GM23338 (cell line): ENCODE data around the gene MKLN1. TPM values are rescaled to one million over a fixed set of nuclear protein-coding genes. Genes with fewer than 3 reads are reported as not detected.

Experiments
- EZH2 ChIP-seq: fragments of 200-600 bp; sonication (generic); IDR thresholded peaks from one replicate; pipeline ENCODE4 v1.8.0; 2017; ENCODE audit warnings: antibody characterized with exemption, mild to moderate bottlenecking, low read depth; ENCODE audit not compliant: unreplicated experiment
- JUNB ChIP-seq: IDR thresholded peaks from one replicate; pipeline ENCODE4 v1.6.1; 2016; ENCODE audit warnings: antibody characterized with exemption; ENCODE audit not compliant: unreplicated experiment
- NANOG ChIP-seq: IDR thresholded peaks from 2 replicates; pipeline ENCODE4 v1.6.1; 2016; ENCODE audit warnings: antibody characterized with exemption, borderline replicate concordance
- ZNF331 ChIP-seq: fragments of 250-450 bp; sonication (Bioruptor Pico); IDR thresholded peaks from 2 replicates; pipeline ENCODE4 v1.5.0; 2020; ENCODE audit warnings: low read depth, mild to moderate bottlenecking, moderate library complexity
- polyA plus RNA-seq: library from polyadenylated mRNA; unstranded; fragments of >200 nt; fragmentation: Nextera tagmentation; extraction: Ambion mirVana; gene quantifications from 2 replicates; pipeline ENCODE4 v1.2.1, GENCODE V29; 2016
- total RNA-seq: library from RNA; depleted of rRNA; stranded (reverse); fragments of >200 nt; shearing (Covaris generic); gene quantifications from 2 replicates; pipeline ENCODE4 v1.2.3, GENCODE V29; 2014
- TF ChIP-seq, protein P1 (sequence below): fragments of 250-450 bp; sonication (Bioruptor Pico); IDR thresholded peaks from 2 replicates; pipeline ENCODE4 v1.5.0; 2020; ENCODE audit warnings: mild to moderate bottlenecking, moderate library complexity
- TF ChIP-seq, protein P2 (sequence below): IDR thresholded peaks from 2 replicates; pipeline ENCODE4 v1.6.1; 2016; ENCODE audit warnings: antibody characterized with exemption
- TF ChIP-seq, protein P3 (sequence below), 2 experiments: fragments of 200-600 bp in 1 of 2; sonication (generic) in 1 of 2; conservative IDR thresholded peaks; 2 replicates each; pipeline versions ENCODE4 v1.5.1 to v1.6.1; 2016 to 2017; ENCODE audit warnings: antibody characterized with exemption in 2 of 2, low read depth in 2 of 2, mild to moderate bottlenecking in 2 of 2, moderate library complexity in 1 of 2

The MKLN1 gene
- total and polyA plus RNA-seq, 2 experiments from 2014 or later: 25.3 to 46.5 TPM

DNA sequence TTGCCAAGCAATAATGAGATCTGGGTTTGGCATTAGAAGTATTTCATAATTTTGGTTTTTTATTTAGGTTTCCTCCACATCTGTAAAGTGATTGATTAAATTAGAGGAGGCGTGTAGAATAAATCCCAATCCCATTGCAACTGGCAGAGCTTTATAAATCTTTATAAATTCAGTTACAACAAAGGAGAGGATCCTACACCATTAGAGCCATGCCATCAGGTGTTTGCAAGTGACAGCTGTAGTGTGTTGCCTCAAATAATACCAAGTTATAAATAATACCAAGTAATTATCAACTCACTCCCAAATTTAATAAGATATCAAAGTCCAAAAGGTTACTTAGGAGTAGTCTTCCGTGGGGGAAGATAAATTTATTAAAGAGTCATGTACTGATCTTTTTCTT lies 166.5 kb downstream of the MKLN1 start (continued):
- TF ChIP-seq, protein P1, sequence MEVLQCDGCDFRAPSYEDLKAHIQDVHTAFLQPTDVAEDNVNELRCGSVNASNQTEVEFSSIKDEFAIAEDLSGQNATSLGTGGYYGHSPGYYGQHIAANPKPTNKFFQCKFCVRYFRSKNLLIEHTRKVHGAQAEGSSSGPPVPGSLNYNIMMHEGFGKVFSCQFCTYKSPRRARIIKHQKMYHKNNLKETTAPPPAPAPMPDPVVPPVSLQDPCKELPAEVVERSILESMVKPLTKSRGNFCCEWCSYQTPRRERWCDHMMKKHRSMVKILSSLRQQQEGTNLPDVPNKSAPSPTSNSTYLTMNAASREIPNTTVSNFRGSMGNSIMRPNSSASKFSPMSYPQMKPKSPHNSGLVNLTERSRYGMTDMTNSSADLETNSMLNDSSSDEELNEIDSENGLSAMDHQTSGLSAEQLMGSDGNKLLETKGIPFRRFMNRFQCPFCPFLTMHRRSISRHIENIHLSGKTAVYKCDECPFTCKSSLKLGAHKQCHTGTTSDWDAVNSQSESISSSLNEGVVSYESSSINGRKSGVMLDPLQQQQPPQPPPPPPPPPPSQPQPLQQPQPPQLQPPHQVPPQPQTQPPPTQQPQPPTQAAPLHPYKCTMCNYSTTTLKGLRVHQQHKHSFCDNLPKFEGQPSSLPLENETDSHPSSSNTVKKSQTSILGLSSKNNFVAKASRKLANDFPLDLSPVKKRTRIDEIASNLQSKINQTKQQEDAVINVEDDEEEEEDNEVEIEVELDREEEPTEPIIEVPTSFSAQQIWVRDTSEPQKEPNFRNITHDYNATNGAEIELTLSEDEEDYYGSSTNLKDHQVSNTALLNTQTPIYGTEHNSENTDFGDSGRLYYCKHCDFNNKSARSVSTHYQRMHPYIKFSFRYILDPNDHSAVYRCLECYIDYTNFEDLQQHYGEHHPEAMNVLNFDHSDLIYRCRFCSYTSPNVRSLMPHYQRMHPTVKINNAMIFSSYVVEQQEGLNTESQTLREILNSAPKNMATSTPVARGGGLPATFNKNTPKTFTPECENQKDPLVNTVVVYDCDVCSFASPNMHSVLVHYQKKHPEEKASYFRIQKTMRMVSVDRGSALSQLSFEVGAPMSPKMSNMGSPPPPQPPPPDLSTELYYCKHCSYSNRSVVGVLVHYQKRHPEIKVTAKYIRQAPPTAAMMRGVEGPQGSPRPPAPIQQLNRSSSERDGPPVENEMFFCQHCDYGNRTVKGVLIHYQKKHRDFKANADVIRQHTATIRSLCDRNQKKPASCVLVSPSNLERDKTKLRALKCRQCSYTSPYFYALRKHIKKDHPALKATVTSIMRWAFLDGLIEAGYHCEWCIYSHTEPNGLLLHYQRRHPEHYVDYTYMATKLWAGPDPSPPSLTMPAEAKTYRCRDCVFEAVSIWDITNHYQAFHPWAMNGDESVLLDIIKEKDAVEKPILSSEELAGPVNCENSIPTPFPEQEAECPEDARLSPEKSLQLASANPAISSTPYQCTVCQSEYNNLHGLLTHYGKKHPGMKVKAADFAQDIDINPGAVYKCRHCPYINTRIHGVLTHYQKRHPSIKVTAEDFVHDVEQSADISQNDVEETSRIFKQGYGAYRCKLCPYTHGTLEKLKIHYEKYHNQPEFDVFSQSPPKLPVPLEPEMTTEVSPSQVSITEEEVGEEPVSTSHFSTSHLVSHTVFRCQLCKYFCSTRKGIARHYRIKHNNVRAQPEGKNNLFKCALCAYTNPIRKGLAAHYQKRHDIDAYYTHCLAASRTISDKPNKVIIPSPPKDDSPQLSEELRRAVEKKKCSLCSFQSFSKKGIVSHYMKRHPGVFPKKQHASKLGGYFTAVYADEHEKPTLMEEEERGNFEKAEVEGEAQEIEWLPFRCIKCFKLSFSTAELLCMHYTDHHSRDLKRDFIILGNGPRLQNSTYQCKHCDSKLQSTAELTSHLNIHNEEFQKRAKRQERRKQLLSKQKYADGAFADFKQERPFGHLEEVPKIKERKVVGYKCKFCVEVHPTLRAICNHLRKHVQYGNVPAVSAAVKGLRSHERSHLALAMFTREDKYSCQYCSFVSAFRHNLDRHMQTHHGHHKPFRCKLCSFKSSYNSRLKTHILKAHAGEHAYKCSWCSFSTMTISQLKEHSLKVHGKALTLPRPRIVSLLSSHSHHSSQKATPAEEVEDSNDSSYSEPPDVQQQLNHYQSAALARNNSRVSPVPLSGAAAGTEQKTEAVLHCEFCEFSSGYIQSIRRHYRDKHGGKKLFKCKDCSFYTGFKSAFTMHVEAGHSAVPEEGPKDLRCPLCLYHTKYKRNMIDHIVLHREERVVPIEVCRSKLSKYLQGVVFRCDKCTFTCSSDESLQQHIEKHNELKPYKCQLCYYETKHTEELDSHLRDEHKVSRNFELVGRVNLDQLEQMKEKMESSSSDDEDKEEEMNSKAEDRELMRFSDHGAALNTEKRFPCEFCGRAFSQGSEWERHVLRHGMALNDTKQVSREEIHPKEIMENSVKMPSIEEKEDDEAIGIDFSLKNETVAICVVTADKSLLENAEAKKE (CRISPR knock-in tag): no peak
- TF ChIP-seq, protein P2, sequence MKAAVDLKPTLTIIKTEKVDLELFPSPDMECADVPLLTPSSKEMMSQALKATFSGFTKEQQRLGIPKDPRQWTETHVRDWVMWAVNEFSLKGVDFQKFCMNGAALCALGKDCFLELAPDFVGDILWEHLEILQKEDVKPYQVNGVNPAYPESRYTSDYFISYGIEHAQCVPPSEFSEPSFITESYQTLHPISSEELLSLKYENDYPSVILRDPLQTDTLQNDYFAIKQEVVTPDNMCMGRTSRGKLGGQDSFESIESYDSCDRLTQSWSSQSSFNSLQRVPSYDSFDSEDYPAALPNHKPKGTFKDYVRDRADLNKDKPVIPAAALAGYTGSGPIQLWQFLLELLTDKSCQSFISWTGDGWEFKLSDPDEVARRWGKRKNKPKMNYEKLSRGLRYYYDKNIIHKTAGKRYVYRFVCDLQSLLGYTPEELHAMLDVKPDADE: no peak
- no peak for TF ChIP-seq NANOG
- TF ChIP-seq ZNF331 (CRISPR knock-in tag): no peak
- TF ChIP-seq JUNB: no peak
- TF ChIP-seq, protein P3, sequence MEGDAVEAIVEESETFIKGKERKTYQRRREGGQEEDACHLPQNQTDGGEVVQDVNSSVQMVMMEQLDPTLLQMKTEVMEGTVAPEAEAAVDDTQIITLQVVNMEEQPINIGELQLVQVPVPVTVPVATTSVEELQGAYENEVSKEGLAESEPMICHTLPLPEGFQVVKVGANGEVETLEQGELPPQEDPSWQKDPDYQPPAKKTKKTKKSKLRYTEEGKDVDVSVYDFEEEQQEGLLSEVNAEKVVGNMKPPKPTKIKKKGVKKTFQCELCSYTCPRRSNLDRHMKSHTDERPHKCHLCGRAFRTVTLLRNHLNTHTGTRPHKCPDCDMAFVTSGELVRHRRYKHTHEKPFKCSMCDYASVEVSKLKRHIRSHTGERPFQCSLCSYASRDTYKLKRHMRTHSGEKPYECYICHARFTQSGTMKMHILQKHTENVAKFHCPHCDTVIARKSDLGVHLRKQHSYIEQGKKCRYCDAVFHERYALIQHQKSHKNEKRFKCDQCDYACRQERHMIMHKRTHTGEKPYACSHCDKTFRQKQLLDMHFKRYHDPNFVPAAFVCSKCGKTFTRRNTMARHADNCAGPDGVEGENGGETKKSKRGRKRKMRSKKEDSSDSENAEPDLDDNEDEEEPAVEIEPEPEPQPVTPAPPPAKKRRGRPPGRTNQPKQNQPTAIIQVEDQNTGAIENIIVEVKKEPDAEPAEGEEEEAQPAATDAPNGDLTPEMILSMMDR (conservative IDR thresholded peaks at IDR 0.05; ENCODE audit: low read depth in 2 of 2): no peak
- TF ChIP-seq EZH2: no peak
